ENCODE results near the gene MLXIP.

The MLXIP gene

DNA sequence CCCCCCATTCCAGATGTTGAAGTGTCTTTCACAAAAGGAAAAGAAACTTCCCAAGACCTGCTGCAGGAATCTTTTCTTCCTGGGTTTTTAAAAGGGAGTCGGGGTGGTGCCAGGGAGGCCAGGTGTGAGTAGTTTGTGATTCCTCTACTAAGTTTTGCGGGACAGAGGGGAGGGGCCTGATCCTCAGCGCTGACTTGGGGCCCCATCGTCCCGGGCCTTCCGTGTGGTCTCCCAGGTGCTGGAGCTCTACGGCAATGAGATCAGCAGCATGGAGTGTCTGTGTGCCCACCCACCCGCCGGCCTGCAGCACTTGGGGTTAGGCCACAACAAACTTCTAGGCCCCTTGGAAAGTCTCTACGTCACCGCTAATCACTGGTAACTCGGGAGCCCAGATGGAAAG lies 108.9 kb downstream of the MLXIP start:
- no peak for DNase-seq (ENCODE audit: low spot score)

DNA sequence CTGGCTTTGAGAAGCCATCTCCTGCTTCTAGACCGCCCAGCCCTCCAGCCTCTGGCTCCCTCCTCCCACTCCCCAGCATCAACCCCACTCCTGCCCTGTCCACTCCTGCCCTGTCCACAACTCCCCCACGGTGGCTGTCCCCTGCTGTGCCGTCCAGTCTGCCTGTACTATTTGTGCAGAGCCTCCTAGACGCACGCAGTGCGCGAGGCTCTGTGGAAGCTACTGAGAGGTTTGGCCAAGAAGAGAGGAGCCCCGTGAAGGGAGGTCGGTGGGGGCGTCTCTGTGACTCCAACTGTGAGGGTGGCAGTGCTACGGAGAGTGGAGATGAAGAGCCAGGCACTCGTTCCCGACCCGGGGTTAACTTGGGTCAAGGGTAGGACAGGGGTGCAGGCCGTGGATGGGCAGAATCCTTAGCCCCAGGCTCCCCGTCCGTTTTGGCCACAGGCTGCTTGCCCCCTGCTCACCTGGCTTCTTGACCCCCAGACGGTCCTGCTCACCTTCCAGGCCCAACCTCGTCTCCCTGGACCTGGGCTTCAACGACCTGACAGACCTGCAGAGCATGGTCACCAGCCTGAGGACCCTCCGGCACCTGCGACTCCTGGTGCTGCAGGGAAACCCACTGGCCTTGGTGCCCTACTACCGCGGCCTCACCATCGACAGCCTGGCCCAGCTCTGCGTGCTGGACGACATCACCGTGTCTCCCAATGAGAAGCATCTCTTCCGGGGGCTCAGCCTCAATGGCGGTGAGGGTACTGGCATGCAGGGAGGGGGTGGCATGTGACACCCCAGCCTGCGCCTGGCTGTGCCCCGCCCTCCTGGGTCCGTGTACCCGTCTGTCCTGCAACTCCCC lies 111.3 kb downstream of the MLXIP start:
- no peak for DNase-seq (ENCODE audit: low spot score)

DNA sequence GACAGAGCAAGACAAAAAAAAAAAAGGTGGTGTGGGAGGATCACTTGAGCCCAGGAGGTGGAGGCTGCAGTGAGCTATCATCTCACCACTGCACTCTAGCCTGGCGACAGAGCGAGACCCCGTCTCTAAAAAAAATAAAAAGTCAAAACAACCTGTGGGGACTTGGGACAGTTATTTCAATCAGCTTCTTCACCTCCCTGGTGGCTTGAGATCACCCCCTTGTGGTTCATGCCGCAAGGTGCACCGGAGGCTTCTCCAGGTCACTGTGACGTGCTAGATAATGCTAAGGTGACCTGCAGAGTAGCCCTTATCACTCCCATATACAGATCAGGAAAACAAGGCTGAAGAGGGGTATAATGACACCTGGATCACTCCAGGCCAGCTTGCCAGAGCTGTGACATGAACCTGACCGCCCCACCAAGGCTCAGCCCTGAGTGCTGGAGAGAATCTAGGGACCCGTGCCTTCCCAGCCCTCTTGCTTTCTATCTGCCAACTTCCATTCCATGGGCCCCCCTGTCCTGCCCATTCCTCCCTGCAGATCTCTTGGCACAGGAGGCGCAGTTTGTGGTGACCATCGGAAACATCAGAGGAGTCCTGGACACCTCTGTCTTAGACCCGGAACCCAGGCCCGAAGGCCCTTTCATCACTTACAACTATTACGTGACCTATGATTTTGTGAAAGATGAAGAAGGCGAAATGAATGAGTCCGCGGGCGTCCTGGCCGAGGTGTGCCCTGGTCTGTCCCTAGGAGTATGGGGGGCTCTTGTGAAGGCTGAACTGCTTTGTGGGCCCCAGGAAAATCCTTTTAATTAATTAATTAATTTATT lies 112.5 kb downstream of the MLXIP start:
- peak; percentile 68 for DNase-seq (ENCODE audit: low spot score)

DNA sequence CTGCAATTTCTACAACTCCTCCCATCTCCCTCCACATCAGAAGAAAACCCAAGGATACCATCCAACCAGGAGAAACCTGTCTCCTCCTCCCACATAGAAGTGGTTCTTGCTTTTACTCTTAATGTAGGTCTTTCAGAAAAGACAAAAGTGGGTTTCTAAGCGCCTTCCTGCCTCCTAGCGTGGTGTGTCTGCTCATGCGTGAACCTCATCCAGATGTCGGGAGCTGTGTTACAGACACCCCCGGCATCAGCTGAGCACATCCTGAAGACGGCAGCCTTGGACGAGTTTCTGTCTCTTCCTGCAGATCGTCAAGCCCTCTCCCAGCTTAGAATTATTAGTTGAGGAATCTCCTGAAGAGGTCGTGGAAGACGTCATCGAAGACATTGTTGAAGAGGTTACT lies 113.9 kb downstream of the MLXIP start:
- no peak for DNase-seq (ENCODE audit: low spot score)

DNA sequence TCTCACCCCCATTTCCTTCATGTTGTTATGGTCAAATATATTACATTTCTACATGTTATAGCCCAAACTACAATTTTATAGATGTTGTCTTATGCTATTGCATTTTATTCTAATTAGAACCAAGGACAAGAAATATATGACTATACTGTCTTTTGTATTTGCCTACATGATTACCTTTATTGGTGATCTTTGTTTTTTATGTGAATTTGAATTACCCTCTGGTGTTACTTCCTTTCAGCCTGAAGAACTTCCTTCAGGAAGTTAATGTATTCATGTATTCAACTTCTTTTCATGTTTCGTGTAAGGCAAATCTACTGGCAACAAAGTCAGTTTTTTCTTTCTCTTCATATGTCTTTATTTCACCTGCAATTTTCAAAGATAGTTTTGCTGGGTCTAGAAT lies 116.2 kb downstream of the MLXIP start:
- DNase-seq (ENCODE audit: low spot score) = no peak

DNA sequence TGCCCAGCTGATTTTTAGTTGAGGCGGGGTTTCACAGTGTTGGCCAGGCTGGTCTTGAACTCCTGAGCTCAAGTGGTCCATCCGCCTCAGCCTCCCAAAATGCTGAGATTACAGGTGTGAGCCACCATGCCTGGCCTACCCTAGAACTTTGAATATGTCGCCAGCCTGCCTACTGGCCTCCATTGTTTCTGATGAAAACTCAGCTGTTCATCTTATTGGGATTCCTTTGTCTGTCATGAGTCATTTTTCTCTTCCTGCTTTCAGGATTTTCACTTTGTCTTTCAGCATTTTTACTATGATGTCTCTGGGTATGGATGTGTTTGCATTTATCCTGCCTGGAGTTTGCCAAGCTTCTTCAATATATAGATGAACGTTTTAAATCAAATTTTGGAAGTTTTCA lies 116.8 kb downstream of the MLXIP start:
- DNase-seq (ENCODE audit: low spot score) = no peak

All from CD4-positive, alpha-beta T cell treated with Interleukin-2 at 100 ng/mL for 4 hours (primary cell).